HG02623 (cell line): ENCODE data around the gene CYP4F22.
"Not testable (repeated sequence)": the region's sequence is repeated elsewhere in the genome, so short reads cannot be mapped to it uniquely, and the experiment has no call there.

Source experiments
- ATAC-seq: cut with Tn5 transposase; IDR thresholded peaks from one replicate; pipeline ENCODE4 v1.9.1; 2021; ENCODE audit warnings: moderate library complexity; ENCODE audit not compliant: unreplicated experiment

The CYP4F22 gene

DNA sequence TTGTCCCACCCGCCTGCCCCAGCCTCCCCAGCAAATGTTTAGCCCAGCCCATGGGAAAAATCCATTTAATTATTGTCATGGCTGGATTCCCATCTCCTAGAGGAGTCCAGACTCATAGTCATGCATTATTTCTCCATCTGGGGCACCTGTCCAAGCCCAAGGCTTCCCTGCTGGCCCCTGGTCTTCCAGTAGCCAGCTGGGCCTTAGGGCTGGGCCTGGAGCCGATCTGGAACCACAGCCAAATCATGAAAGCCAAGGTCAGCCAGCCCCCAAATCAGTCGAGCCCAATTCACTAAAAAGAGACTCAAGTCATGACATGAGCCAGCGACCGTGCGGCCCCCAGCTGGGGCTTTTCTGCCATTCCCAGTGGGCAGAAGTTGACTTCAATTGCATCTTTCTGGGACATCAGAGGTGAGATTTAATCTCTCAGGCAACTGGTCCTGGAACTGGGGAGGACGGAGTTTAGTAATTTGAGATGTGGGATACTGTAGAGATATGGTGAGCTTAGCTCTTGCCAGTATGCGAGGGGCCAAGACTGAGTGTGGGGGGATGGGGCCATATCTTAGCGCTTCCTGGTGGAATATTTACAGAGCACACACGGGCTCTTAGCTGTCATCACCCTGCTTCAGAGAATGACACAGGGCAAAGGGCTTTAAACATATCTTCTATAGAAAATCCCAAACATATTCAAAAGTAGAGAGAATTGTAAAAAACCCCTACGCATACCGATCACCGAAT is 19.7 kb upstream of the CYP4F22 start:
- ATAC-seq = no peak

DNA sequence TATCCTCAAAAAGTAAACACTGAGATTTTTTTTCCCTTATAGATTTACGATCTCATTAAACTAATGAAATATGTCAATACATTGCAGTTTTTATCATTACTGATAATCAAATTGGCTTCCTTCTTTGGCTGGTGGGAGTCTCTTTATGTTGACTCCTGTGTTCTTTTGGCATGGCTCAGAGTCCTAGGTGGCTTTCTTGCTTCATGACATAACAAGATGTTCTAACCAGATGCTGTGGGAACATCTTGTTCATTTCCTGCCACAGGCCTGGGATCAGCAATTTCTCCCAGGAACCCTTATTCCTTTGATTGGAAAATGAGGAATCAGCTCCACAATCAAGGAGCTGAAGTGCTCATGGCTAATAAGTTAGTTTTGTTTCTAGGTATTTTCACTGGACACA is 13.2 kb upstream of the CYP4F22 start:
- no peak for ATAC-seq

DNA sequence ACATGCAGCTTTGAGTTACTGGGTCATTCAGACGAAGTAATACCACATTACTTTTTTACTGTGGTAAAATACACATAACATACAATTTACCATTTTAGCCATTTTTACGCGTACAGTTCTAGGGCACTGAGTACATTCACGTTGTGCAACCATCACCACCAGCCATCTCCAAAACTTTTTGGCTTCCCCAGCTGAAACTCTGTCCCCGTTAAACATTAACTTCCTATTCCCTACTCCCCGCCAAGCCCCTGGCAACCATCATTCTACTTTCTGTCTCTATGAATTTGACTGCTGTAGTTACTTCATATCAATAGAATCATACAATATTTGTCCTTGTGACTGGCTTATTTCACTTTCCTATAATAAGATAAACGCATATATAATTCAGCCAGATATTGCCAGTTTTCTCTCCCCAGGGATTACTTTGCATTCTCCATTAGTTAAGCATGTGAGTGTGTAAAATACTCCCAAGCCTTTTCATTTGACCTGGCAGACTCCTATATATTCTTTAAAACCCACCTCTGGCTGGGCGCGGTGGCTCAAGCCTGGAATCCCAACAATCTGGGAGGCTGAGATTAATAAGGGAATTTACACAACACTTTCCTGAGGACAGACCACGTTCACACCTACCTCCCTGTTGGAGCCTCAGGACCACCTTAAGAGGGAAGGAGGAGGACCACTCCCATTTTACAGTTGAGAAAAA is 10.0 kb upstream of the CYP4F22 start:
- no peak for ATAC-seq

DNA sequence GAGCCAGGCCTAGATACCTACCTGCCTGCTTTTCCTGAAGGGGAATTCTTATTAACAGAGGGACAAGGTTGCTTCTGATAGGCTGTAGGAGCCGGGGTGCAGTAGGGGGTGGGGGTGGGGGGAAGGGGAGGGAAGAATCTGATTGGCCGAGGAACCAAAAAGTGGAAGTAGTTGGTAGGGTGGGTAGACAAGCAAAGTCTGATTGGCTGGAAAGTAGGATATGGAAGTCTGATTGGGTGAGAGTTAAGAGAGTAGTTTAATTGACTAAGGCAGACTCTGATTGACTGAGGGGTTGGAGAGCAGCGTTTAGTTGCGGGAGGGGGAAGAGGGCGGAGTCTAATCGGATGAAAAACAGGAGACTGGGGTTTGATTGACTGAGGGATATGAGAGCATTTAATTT is 9.4 kb upstream of the CYP4F22 start:
- ATAC-seq = no peak

GRCh38 chr19:15501596-15501995 is 6.7 kb upstream of the CYP4F22 start:
- ATAC-seq = no peak

- ATAC-seq = no peak
These were observed 6.1 kb upstream of the CYP4F22 start for GRCh38 chr19:15502264-15502663.

DNA sequence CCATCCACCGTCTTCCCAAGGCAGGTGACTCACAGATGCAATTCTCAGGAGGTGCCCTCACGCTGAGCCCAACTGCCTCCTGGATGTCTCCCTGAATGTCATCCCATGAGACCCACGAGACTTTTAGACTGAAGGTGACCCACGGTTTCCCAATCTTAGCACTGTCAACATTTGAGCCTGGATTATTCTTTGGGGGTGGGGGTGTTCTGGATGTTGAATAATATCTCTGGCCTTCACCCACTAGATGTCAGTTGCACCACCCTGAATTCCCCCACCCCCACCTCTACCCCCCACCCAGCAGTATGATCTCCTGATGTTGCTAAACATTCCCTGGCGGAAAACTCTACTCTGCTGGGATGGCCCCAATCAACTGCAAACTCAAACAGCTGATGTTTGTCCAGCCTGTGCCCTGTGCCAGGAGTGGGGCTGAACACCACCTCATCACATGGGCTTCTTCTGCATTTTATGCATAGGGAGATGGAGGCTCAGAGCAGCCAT is 2.2 kb upstream of the CYP4F22 start:
- no peak for ATAC-seq

DNA sequence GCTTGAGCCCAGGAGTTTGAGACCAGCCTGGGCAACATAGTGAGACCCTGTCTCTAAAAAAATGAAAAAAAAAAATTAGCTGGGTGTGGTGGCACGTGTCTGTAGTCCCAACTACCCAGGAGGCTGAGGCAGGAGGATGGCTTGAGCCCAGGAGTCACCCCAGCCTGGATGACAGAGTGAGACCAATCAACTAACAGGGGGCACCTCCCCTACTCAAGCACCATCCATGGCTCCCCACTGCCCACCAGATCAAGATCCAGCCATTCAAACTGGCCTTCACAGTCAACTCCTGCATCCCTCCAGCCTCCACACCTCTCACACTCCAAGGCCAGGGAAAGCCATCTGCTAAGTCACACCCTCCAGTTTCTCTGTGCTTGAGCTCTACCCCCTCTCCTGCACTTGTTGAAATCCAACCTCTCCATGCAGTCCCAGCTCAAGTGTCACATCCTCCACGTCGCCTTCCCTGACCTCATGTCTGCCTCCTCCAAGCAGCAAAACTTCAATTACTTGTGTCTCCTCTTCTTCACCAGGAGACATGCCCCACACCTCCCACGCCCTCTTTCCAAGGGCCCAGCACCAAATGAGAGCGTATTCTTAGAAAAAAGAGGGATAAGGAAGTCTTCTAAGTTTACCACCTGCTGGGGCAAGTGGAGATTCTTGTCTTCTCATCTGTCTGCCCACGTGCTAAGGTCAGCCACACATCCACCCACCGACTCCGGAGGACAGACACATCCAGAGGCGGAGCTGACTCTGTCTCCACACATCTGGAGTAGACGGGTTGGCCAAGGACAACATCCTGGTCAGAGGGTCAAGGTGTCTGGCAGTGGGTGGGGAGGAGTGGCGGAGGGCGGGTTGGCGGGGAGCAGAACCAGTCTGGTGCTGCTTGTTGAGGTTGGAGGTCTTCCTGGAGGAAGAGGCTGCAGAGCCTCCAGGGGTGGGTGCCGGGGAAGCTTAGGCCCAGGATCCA is 974 bp upstream of the CYP4F22 start:
- ATAC-seq = no peak

- no peak for ATAC-seq
These were observed 3.5 kb downstream of the CYP4F22 start for GRCh38 chr19:15511671-15512424.

GRCh38 chr19:15515227-15515625 is 6.9 kb downstream of the CYP4F22 start:
- ATAC-seq = not testable (repeated sequence)

GRCh38 chr19:15516363-15516762 is 8.0 kb downstream of the CYP4F22 start:
- ATAC-seq = no peak

GRCh38 chr19:15517778-15518177 is 9.5 kb downstream of the CYP4F22 start:
- ATAC-seq = no peak

DNA sequence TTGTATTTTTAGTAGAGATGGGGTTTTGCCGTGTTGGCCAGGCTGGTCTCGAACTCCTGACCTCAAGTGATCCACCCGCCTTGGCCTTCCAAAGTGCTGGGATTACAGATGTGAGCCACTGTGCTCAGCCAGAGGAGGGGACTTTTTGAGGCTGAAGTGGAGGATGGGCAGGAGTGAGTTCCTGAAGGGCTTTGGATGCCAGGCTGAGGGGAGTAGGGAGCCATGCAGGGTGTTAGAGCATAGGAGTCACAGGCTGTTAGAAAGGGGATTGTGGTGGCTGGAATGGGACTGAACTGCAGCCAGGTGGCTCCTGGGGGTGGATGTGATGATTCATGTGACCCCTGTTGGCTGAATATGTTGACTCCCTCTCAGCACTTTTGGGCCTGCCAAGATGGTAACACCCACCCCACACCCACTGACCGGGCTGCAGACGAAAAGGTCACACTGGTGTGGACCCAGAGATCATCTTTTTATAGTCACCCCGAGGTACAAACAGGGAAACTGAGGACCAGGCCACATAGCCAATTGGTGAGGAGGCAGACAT is 11.2 kb downstream of the CYP4F22 start:
- ATAC-seq = no peak

DNA sequence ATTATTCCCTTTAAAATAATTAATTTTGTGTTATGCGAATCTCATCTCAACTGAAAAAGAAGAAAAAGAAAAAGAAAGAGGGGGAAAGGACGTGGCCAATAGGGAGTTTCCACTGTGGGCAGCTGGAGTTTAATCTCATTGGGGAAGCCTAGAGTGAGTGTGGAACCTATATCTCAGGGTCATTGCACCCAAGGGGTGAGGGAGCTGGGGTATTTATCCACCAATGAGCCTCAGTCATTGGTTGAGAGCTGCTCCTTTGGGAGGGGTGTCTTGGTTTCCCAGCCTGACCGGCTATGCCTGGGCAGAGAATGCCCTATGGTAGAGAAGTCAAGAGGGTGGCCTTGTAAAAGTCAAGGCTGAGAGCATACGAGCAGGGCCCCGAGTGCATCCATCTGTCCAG is 16.5 kb downstream of the CYP4F22 start:
- no peak for ATAC-seq

- ATAC-seq = no peak
These were observed 17.0 kb downstream of the CYP4F22 start for GRCh38 chr19:15525291-15525690.

GRCh38 chr19:15526408-15526807 is 18.1 kb downstream of the CYP4F22 start:
- no peak for ATAC-seq

DNA sequence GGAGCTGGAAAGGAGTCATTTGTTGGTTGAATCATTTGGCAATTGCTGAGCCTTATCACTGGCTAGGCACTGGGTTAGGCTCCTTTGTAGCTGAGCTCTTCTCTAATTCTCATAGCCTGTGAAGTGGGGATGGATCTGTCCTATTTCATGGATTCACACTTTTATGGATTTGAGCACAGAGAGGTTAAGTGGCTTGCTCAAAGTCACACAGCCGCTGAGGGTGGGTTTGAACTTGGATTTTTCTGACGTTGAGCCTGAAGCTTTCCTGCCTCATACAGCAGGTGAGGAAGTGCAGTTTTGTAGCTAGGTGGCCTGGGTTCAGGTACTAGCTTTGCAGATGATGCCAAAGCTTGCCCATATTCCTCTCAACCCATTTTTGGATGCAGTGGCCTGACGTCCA is 19.4 kb downstream of the CYP4F22 start:
- ATAC-seq = no peak

DNA sequence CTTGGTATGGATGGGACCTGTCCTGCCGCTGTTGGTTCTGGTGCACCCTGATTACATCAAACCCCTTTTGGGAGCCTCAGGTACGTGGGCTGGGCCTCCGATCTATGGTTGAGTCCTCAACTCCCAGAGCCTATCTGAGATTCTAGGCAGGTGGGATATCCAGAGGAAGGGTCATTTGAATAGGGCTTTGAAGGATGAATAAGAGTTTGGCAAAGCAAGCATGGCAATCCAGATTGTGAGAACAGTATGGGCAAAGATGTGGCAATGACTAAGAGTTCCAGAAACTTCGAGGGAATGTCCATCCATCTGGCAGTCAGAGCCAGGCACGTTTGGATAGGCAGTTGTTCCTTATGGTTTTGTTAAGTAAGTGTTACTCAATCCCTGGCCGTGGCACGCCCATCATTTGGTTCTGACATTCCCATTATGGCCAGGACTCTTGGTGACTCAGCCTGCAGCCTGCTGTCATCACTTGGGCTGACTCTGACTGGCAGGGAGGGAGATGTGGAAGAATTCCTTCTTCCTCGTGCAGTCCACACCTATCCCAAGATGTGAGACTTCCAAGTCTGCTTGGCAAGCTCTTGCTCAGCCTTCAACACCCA is 21.5 kb downstream of the CYP4F22 start:
- no peak for ATAC-seq

DNA sequence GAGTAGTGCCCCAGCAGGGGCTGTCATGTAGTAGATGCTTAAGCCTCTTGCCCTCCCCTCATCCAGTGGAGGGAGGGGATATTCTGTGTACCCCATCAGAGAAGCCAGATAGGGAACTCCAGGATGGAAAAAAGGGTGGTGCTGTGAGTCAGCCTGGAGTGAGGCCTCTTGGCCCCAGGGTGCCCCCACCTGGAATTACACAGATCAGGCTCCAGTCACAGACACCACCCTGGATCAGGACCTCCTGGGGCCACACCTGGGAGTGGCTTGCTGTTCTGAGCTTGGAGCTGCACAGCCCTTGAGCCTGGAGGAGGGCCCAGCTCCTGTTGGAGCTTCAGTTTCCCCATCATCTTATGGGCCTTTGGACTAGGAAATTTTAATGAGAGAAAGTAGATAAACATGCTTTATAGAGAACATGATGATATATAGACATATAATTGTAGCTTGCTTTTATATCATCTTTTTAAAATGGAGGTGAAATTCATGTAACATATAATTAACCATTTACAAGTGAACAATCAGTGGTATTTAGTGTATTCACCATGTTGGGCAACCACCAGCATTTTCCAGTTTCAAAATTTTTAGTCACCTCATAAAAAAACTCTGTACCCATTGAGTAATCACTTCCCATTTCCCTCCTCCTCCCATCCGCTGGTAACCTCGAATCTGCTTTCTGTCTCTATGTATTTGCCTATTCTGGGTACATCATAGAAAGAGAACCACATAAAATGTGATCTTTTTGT is 24.6 kb downstream of the CYP4F22 start:
- ATAC-seq = no peak
